DND-41 (cell line): Measurements from ENCODE around the gene FYB1.
A peak's percentile ranks its signal among the peaks of the same experiment; 100 is the strongest.

Experiments used
- ATAC-seq: fragments of 200-7000 bp; cut with Tn5 transposase; 3 replicates; pipeline ENCODE4 v1.9.1; 2021; ENCODE audit warnings: low read depth; ENCODE audit not compliant: insufficient read depth
- DNase-seq: peaks from one replicate; pipeline ENCODE4 v3.0.0-alpha.2; 2020
- H2AFZ ChIP-seq: 2 replicates; pipeline ENCODE4 v1.6.0; 2012; ENCODE audit warnings: low read depth, low read length
- H3K27ac ChIP-seq: 2 replicates; pipeline ENCODE4 v1.5.1; 2012; ENCODE audit warnings: low read length, inconsistent platforms
- H3K27me3 ChIP-seq: fragments of 200-600 bp; sonication (generic); 2 replicates; pipeline ENCODE4 v1.6.0; 2012; ENCODE audit warnings: low read length, mild to moderate bottlenecking, inconsistent platforms; ENCODE audit not compliant: insufficient read depth, poor library complexity
- H3K36me3 ChIP-seq: 2 replicates; pipeline ENCODE4 v1.5.1; 2012; ENCODE audit warnings: low read length, inconsistent platforms; ENCODE audit not compliant: insufficient read depth
- H3K4me1 ChIP-seq: 2 replicates; pipeline ENCODE4 v1.5.1; 2012; ENCODE audit warnings: mild to moderate bottlenecking, low read length; ENCODE audit not compliant: insufficient read depth
- H3K4me2 ChIP-seq: 2 replicates; pipeline ENCODE4 v1.6.0; 2012; ENCODE audit warnings: mild to moderate bottlenecking, moderate library complexity, low read length, inconsistent platforms; ENCODE audit not compliant: insufficient read depth
- H3K4me3 ChIP-seq, 2 experiments: fragments of 200-600 bp in 1 of 2; shearing (Covaris generic) in 1 of 2; 2 replicates each; pipeline ENCODE4 v1.5.1; 2012 to 2016; ENCODE audit warnings: inconsistent platforms in 2 of 2, low read length in 2 of 2, mild to moderate bottlenecking in 2 of 2, low read depth in 1 of 2, moderate library complexity in 1 of 2
- H3K79me2 ChIP-seq: 2 replicates; pipeline ENCODE4 v1.6.0; 2012; ENCODE audit warnings: low read length, inconsistent platforms; ENCODE audit not compliant: insufficient read depth
- H3K9ac ChIP-seq: 2 replicates; pipeline ENCODE4 v1.6.0; 2012; ENCODE audit warnings: low read depth, mild to moderate bottlenecking, inconsistent platforms, low read length, moderate library complexity
- H3K9me3 ChIP-seq: 2 replicates; pipeline ENCODE4 v1.5.1; 2012; ENCODE audit warnings: low read length, moderate library complexity, mild to moderate bottlenecking, inconsistent platforms; ENCODE audit not compliant: insufficient read depth, severe bottlenecking
- H4K20me1 ChIP-seq: 2 replicates; pipeline ENCODE4 v1.6.0; 2012; ENCODE audit warnings: low read length; ENCODE audit not compliant: insufficient read depth
- CTCF ChIP-seq: IDR thresholded peaks from 2 replicates; pipeline ENCODE4 v1.5.1; 2012; ENCODE audit warnings: borderline replicate concordance, low read length, moderate library complexity, mild to moderate bottlenecking; ENCODE audit not compliant: poor library complexity, severe bottlenecking; ENCODE audit errors: extremely low read depth
- EZH2 ChIP-seq: IDR thresholded peaks from 3 replicates; pipeline ENCODE4 v1.6.1; 2012; ENCODE audit warnings: borderline replicate concordance, low read depth, mild to moderate bottlenecking, moderate library complexity, low read length, inconsistent platforms; ENCODE audit not compliant: severe bottlenecking

The FYB1 gene

GRCh38 chr5:39189292-39189955, 29.9 kb downstream of the FYB1 start:
- Histone ChIP-seq H2AFZ (no peak overlapping the region; the same call in 1 of the 2 replicates), H3K27me3 (no peaks in the 10 kb centered on the region), H3K9me3 (no peaks in the 10 kb centered on the region), H3K4me2 (peak overlapping the region; percentile 50), H3K36me3 (no peaks in the 10 kb centered on the region), H3K9ac (peak overlapping the region; percentile 50), H3K79me2 (no peaks in the 10 kb centered on the region; the same call in 1 of the 2 replicates), H3K4me3 (no peak overlapping the region), H4K20me1 (no peaks in the 10 kb centered on the region), H3K27ac (peak overlapping the region; percentile 91), H3K4me1 (peaks cover 88% of the 10 kb centered on the region)
- peak; percentile 37 for ATAC-seq
- TF ChIP-seq EZH2 (no peak), CTCF (no peak)
- peak; percentile 53 for DNase-seq

GRCh38 chr5:39187831-39188731, 31.3 kb downstream of the FYB1 start:
- DNase-seq (no peak), ATAC-seq (peak; percentile 5; the same call in 2 of the 3 replicates)
- Histone ChIP-seq H3K4me3 (0 out of 4 replicates have a peak overlapping the region, but pooled peaks of 1 of the 2 experiments have one; percentile 6), H3K27ac (peak overlapping the region; percentile 91), H4K20me1 (no peaks in the 10 kb centered on the region), H3K9ac (peak overlapping the region; percentile 32; the same call in 1 of the 2 replicates), H3K36me3 (no peaks in the 10 kb centered on the region), H3K79me2 (no peaks in the 10 kb centered on the region), H2AFZ (no peak overlapping the region; the same call in 1 of the 2 replicates), H3K27me3 (no peaks in the 10 kb centered on the region), H3K4me2 (peak overlapping the region; percentile 29; the same call in 1 of the 2 replicates), H3K9me3 (no peaks in the 10 kb centered on the region), H3K4me1 (peaks cover 75% of the 10 kb centered on the region)
- TF ChIP-seq CTCF (no peak), EZH2 (no peak)

- Histone ChIP-seq H3K9ac (0 out of 2 replicates have a peak overlapping the region, but pooled peaks have one; percentile 32), H3K27me3 (no peaks in the 10 kb centered on the region), H2AFZ (peak overlapping the region; percentile 36), H3K27ac (peak overlapping the region; percentile 91), H3K4me1 (peaks cover 64% of the 10 kb centered on the region), H4K20me1 (no peaks in the 10 kb centered on the region), H3K79me2 (no peaks in the 10 kb centered on the region), H3K36me3 (no peaks in the 10 kb centered on the region), H3K4me3 (no peak overlapping the region), H3K4me2 (peak overlapping the region; percentile 22; the same call in 1 of the 2 replicates), H3K9me3 (no peaks in the 10 kb centered on the region)
- DNase-seq (no peak), ATAC-seq (no peak)
- TF ChIP-seq EZH2 (no peak), CTCF (no peak)
Measured at GRCh38 chr5:39186722-39187539, 32.4 kb downstream of the FYB1 start.
